GM23248 (cell line): ENCODE results near the gene HOXB4. TPM values are rescaled to one million over a fixed set of nuclear protein-coding genes. Genes with fewer than 3 reads are reported as not detected.
A peak's percentile ranks its signal among the peaks of the same experiment; 100 is the strongest.

Experiments
- DNase-seq: peaks from one replicate; pipeline ENCODE4 v3.0.0-alpha.2; 2015
- H2AFZ ChIP-seq: fragments of 200-600 bp; sonication (generic); 2 replicates; pipeline ENCODE4 v1.6.1; 2016; ENCODE audit warnings: antibody characterized with exemption
- H3F3A ChIP-seq: fragments of 200-600 bp; sonication (generic); 2 replicates; pipeline ENCODE4 v1.6.1; 2016; ENCODE audit warnings: mild to moderate bottlenecking, antibody characterized with exemption, mixed run types; ENCODE audit not compliant: insufficient read depth
- H3K27ac ChIP-seq: fragments of 200-600 bp; sonication (generic); 2 replicates; pipeline ENCODE4 v1.5.1; 2016; ENCODE audit warnings: mild to moderate bottlenecking
- H3K27me3 ChIP-seq: fragments of 200-600 bp; sonication (generic); replicated peaks from 2 replicates; pipeline ENCODE4 v1.6.1; 2016; ENCODE audit warnings: mild to moderate bottlenecking; ENCODE audit not compliant: insufficient read depth
- H3K36me3 ChIP-seq: fragments of 200-600 bp; sonication (generic); 2 replicates; pipeline ENCODE4 v1.6.1; 2016; ENCODE audit warnings: low read depth, mild to moderate bottlenecking
- H3K4me1 ChIP-seq: fragments of 200-600 bp; sonication (generic); 2 replicates; pipeline ENCODE4 v1.6.1; 2016; ENCODE audit warnings: mild to moderate bottlenecking; ENCODE audit not compliant: insufficient read depth
- H3K4me2 ChIP-seq: fragments of 200-600 bp; sonication (generic); one replicate; pipeline ENCODE4 v1.6.1; 2016; ENCODE audit warnings: mild to moderate bottlenecking; ENCODE audit not compliant: unreplicated experiment
- H3K4me3 ChIP-seq: fragments of 200-600 bp; sonication (generic); 2 replicates; pipeline ENCODE4 v1.5.1; 2016; ENCODE audit warnings: mild to moderate bottlenecking
- H3K79me2 ChIP-seq: fragments of 200-600 bp; sonication (generic); 2 replicates; pipeline ENCODE4 v1.6.1; 2016; ENCODE audit warnings: mild to moderate bottlenecking; ENCODE audit not compliant: insufficient read depth
- H3K9ac ChIP-seq: fragments of 200-600 bp; sonication (generic); 2 replicates; pipeline ENCODE4 v1.6.1; 2016; ENCODE audit warnings: mild to moderate bottlenecking
- H3K9me2 ChIP-seq: fragments of 200-600 bp; sonication (generic); 2 replicates; pipeline ENCODE4 v1.6.1; 2016; ENCODE audit warnings: mixed run types, mild to moderate bottlenecking, moderate library complexity; ENCODE audit not compliant: insufficient read depth
- H3K9me3 ChIP-seq: fragments of 200-600 bp; sonication (generic); one replicate; pipeline ENCODE4 v1.6.1; 2017; ENCODE audit warnings: low read depth
- H4K20me1 ChIP-seq: fragments of 200-600 bp; sonication (generic); 2 replicates; pipeline ENCODE4 v1.6.0; 2016; ENCODE audit not compliant: insufficient read depth
- EZH2 ChIP-seq: fragments of 200-600 bp; sonication (generic); IDR thresholded peaks from 2 replicates; pipeline ENCODE4 v1.6.1; 2018; ENCODE audit warnings: antibody characterized with exemption, mild to moderate bottlenecking; ENCODE audit not compliant: insufficient read depth, poor library complexity, severe bottlenecking
- EZH2phosphoT487 ChIP-seq: fragments of 200-600 bp; sonication (generic); IDR thresholded peaks from 2 replicates; pipeline ENCODE4 v1.6.1; 2018; ENCODE audit warnings: antibody characterized with exemption, moderate library complexity, mild to moderate bottlenecking, low read depth; ENCODE audit not compliant: insufficient read depth
- WGBS, 2 experiments: methylation state at CpG; one replicate each; pipeline ENCODE4 v1.1.6; 2015 to 2017; ENCODE audit warnings: low lambda C conversion rate in 2 of 2, low coverage in 1 of 2; ENCODE audit errors: missing lambda C conversion rate in 2 of 2; 5-methylcytosine and 5-hydroxymethylcytosine counted together
- in situ Hi-C: fragments of 300-500 bp; cut with MboI; formaldehyde crosslinking; loops from 2 replicates; pipeline ENCODE4 v1.15.0; 2020
- polyA plus RNA-seq: library from polyadenylated mRNA; unstranded; fragments of >200 nt; fragmentation: Nextera tagmentation; extraction: Ambion mirVana; gene quantifications from 2 replicates; pipeline ENCODE4 v1.2.1, GENCODE V29; 2016
- total RNA-seq: library from RNA; depleted of rRNA; stranded (reverse); fragments of >200 nt; shearing (Covaris generic); gene quantifications from 2 replicates; pipeline ENCODE4 v1.2.3, GENCODE V29; 2014

Gene HOXB4
- total and polyA plus RNA-seq, 2 experiments from 2014 or later = 1.2 to 2.2 TPM

GRCh38 chr17:48583708-48584222 lies 5.6 kb upstream of the HOXB4 start:
- 0 out of 2 replicates have a peak overlapping the region, but pooled peaks have one; percentile 90 for H3K4me3 ChIP-seq
- H4K20me1 ChIP-seq = no peaks in the 10 kb centered on the region
- H2AFZ ChIP-seq = no peak overlapping the region
- H3K9me3 ChIP-seq = no peaks in the 10 kb centered on the region
- H3K4me1 ChIP-seq = peaks cover 27% of the 10 kb centered on the region
- H3K79me2 ChIP-seq = peaks cover 50% of the 10 kb centered on the region
- peaks cover 30% of the 10 kb centered on the region; the same call in 1 of the 2 replicates for H3F3A ChIP-seq
- WGBS, 2 experiments = 92 to 94% methylated on average over 3 of the region's 3 CpGs
- TF ChIP-seq EZH2 (no peak), EZH2phosphoT487 (no peak)
- no peaks in the 10 kb centered on the region for H3K27me3 ChIP-seq
- H3K4me2 ChIP-seq = peak overlapping the region; percentile 94
- peak overlapping the region; percentile 65 for H3K27ac ChIP-seq
- H3K9me2 ChIP-seq = no peaks in the 10 kb centered on the region
- H3K9ac ChIP-seq = 0 out of 2 replicates have a peak overlapping the region, but pooled peaks have one; percentile 6
- DNase-seq = no peak
- no peaks in the 10 kb centered on the region for H3K36me3 ChIP-seq
- in situ Hi-C loops = no loop called here

DNA sequence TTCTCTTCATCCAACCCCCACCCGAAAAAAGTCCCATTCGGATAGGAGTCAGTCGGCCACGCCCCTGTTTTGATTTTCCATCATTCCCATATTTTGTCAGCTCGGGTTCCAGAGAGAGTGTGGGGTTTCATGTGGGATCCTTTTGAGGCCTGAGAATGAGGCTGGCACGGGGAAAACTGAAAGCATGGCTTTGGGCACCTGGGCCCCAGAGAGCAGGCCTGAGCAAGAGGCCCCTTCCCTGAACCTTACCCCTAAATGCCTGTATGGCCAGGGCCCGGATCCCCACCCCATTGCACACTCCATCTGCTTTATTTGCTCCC lies 4.6 kb upstream of the HOXB4 start:
- Histone ChIP-seq H4K20me1 (no peaks in the 10 kb centered on the region), H3K36me3 (no peaks in the 10 kb centered on the region), H3K79me2 (peaks cover 53% of the 10 kb centered on the region), H3K4me1 (peaks cover 27% of the 10 kb centered on the region), H3K27me3 (no peaks in the 10 kb centered on the region), H3K4me3 (peak overlapping the region; percentile 74), H2AFZ (peak overlapping the region; percentile 79), H3K4me2 (peak overlapping the region; percentile 90), H3K9me3 (no peaks in the 10 kb centered on the region), H3K27ac (peak overlapping the region; percentile 75), H3K9me2 (no peaks in the 10 kb centered on the region), H3K9ac (peak overlapping the region; percentile 85), H3F3A (peaks cover 30% of the 10 kb centered on the region; the same call in 1 of the 2 replicates)
- in situ Hi-C loops = no loop called here
- no peak for DNase-seq
- 24 to 29% methylated on average over 7 of the region's 7 CpGs for WGBS, 2 experiments
- no peak for TF ChIP-seq EZH2
- no peak for TF ChIP-seq EZH2phosphoT487

DNA sequence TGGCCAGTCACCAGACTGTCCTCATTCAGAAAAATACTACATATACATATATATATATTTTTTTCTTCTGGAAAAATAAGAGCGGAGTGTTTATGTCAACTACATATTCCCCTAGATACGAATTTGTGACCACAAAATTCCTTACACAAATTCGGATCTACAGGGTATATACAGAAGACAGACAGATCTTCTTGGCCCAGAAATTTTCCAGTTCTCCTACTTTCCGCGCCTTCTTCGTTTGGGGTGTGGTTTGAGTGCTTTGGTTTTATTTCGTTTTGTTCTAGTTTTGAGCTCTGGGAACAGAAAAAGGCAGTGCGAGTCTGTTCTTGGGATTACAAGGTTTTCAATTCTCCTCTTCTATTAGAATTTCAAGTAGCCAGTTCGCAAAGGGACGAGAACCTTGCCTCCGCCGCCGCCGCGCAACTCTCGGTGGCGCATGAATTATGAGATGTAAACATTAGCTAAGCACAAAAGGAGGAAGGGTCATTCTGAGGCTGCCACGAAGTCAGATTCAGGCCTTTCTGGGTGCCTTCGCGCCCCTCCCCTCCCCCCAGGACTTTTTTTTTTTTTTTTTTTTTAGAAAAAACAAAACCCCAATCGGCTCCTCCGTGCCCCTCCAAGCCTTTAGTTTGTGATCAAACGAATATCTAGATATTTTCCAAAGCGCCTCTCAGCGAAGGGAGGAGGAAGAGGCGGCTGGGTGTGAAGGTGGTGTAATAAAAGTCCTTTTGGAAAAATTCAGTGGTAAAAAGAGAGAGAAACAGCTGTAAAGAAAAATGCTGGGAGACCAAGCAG lies 1.8 kb upstream of the HOXB4 start:
- Histone ChIP-seq H4K20me1 (no peaks in the 10 kb centered on the region), H3K4me2 (peak overlapping the region; percentile 84), H3K36me3 (no peaks in the 10 kb centered on the region), H3K9me2 (no peaks in the 10 kb centered on the region), H3K4me3 (no peak overlapping the region), H3K4me1 (peaks cover 28% of the 10 kb centered on the region), H3F3A (peaks cover 21% of the 10 kb centered on the region; the same call in 1 of the 2 replicates), H3K27ac (no peak overlapping the region), H3K9ac (peak overlapping the region; percentile 85; the same call in 1 of the 2 replicates), H3K79me2 (peaks cover 69% of the 10 kb centered on the region), H3K9me3 (no peaks in the 10 kb centered on the region), H2AFZ (no peak overlapping the region), H3K27me3 (no peaks in the 10 kb centered on the region)
- in situ Hi-C loops = no loop called here
- no peak for TF ChIP-seq EZH2
- TF ChIP-seq EZH2phosphoT487 = no peak
- DNase-seq = no peak
- WGBS, 2 experiments = 90 to 92% methylated on average over 26 of the region's 26 CpGs

DNA sequence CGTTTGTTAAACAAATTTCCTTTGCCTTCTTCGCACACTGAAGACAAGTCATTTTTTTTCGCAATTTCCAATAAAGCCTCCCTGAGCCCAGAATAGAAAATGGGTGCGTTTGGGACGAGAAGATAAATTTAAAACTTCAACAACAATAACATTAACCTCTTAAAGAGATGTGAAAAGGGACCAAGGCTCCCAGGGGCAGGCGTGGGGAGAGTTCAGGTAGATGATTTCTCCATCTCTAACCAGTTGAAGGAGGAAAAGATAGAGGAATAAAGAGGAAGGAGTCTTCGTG lies 1.3 kb upstream of the HOXB4 start:
- no peak for TF ChIP-seq EZH2
- TF ChIP-seq EZH2phosphoT487 = no peak
- H3K9me3 ChIP-seq = no peaks in the 10 kb centered on the region
- H3K4me3 ChIP-seq = peak overlapping the region; percentile 83
- H3K27ac ChIP-seq = 0 out of 2 replicates have a peak overlapping the region, but pooled peaks have one; percentile 3
- H3K9me2 ChIP-seq = no peaks in the 10 kb centered on the region
- H3K4me1 ChIP-seq = peaks cover 27% of the 10 kb centered on the region
- no peaks in the 10 kb centered on the region for H3K36me3 ChIP-seq
- in situ Hi-C loops = no loop called here
- WGBS, 2 experiments = 80 to 83% methylated on average over 7 of the region's 7 CpGs
- peak overlapping the region; percentile 77; the same call in 1 of the 2 replicates for H3K9ac ChIP-seq
- no peaks in the 10 kb centered on the region for H4K20me1 ChIP-seq
- peak overlapping the region; percentile 84 for H3K4me2 ChIP-seq
- H3K79me2 ChIP-seq = peaks cover 74% of the 10 kb centered on the region
- no peaks in the 10 kb centered on the region for H3K27me3 ChIP-seq
- H3F3A ChIP-seq = peaks cover 21% of the 10 kb centered on the region; the same call in 1 of the 2 replicates
- no peak for DNase-seq
- no peak overlapping the region for H2AFZ ChIP-seq
